Measurements from ENCODE around the gene PDE11A. TPM values are rescaled to one million over a fixed set of nuclear protein-coding genes. Genes with fewer than 3 reads are reported as not detected.

Gene PDE11A
- total RNA-seq, 1 donor from 2014 or later, result not detected

DNA sequence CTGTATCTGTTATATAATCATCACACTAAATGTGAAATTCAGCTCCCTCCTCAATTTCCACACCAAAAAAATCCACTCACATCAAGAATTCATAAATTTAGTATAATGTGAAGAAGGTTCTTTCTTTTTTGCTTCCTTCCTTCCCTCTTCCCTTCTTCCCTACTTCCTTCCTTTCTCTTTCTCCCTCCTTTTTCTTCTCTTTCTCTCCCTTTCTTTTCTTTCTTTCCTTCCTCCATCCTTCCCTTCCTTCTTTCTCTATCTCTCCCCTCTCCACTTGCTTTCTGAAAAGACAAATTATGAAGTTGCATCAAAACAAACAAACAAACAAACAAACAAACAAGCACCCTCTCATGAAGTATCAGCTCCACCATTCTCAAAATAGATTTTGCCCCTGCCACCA lies 290.0 kb downstream of the PDE11A start:
- Mint-ChIP-seq H3K4me3 (no peak overlapping the region), H3K4me1 (peaks cover 4% of the 10 kb centered on the region), H3K27ac (no peak overlapping the region), H3K9me3 (no peaks in the 10 kb centered on the region), H3K27me3 (peaks cover 3% of the 10 kb centered on the region), H3K36me3 (ENCODE audit: low read depth) (no peaks in the 10 kb centered on the region)
- intact Hi-C loops (cut with micrococcal nuclease), result no loop called here
- ATAC-seq (ENCODE audit: low read depth), result no peak
- CTCF ChIA-PET, result no interaction called here
- no peak for DNase-seq
- POLR2A ChIA-PET, result no interaction called here
- TF ChIP-seq, protein P1, sequence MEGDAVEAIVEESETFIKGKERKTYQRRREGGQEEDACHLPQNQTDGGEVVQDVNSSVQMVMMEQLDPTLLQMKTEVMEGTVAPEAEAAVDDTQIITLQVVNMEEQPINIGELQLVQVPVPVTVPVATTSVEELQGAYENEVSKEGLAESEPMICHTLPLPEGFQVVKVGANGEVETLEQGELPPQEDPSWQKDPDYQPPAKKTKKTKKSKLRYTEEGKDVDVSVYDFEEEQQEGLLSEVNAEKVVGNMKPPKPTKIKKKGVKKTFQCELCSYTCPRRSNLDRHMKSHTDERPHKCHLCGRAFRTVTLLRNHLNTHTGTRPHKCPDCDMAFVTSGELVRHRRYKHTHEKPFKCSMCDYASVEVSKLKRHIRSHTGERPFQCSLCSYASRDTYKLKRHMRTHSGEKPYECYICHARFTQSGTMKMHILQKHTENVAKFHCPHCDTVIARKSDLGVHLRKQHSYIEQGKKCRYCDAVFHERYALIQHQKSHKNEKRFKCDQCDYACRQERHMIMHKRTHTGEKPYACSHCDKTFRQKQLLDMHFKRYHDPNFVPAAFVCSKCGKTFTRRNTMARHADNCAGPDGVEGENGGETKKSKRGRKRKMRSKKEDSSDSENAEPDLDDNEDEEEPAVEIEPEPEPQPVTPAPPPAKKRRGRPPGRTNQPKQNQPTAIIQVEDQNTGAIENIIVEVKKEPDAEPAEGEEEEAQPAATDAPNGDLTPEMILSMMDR (IDR thresholded peaks at IDR 0.05), result no peak

DNA sequence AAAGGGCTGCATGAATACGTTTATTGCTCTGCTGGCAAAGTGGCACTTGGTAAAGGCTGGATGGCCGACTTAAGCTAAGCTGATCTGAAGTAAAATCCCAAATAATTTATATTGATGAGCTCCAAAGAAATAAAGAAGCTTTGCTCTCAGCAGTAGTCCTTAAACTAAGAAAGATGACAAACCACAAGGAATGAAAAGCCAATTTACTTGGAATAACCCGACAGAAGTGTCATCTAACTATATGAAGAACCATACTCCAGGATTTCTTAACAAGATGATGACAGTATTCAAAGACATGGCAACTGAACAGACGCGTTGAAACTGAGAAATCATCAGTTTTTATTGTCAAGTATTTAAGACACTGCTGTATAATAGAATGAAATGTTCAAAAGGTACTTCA lies 294.1 kb downstream of the PDE11A start:
- ChIA-PET POLR2A (no interaction called here), CTCF (no interaction called here)
- no peak overlapping the region for H3K4me3 Mint-ChIP-seq
- H3K27ac Mint-ChIP-seq, result no peak overlapping the region
- H3K4me1 Mint-ChIP-seq, result no peaks in the 10 kb centered on the region
- H3K9me3 Mint-ChIP-seq, result no peaks in the 10 kb centered on the region
- H3K27me3 Mint-ChIP-seq, result peaks cover 13% of the 10 kb centered on the region
- TF ChIP-seq, protein P1 (IDR thresholded peaks at IDR 0.05), result no peak
- no peak for DNase-seq
- intact Hi-C loops (cut with micrococcal nuclease), result no loop called here
- H3K36me3 Mint-ChIP-seq (ENCODE audit: low read depth), result no peaks in the 10 kb centered on the region
- ATAC-seq (ENCODE audit: low read depth), result no peak

DNA sequence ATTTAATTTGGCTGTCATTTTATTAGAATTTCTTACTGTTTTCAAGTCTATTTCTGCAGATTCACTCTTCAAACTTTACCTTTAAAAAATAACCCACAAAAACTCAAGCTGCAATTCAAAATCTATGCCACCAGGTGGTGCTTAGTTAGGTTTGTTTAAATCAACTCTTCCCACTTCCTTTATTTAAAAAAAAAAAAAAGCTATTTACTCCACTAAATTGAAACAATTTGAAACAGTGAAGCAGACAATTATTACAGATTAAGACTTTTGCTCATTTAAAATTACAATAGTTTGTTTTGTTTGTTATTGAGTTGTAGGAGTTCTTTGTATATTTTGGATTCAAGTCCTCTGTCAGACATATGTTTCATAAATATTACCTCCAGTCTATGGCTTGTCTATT lies 300.0 kb downstream of the PDE11A start:
- POLR2A ChIA-PET, result no interaction called here
- Mint-ChIP-seq H3K4me1 (no peaks in the 10 kb centered on the region), H3K36me3 (ENCODE audit: low read depth) (no peaks in the 10 kb centered on the region), H3K9me3 (no peaks in the 10 kb centered on the region), H3K4me3 (no peak overlapping the region), H3K27ac (no peak overlapping the region), H3K27me3 (peaks cover 19% of the 10 kb centered on the region)
- TF ChIP-seq, protein P1 (IDR thresholded peaks at IDR 0.05), result peak; percentile 10
- intact Hi-C loops (cut with micrococcal nuclease), result no loop called here
- CTCF ChIA-PET, result interaction anchor here (0.8 to 3.3 kb wide), 3 partner anchors 8 to 437 kb away, joined by 3 to 12 read pairs (median 4); no protein-coding TSS in a partner anchor
- ATAC-seq (ENCODE audit: low read depth) (no peak), DNase-seq (no peak)

DNA sequence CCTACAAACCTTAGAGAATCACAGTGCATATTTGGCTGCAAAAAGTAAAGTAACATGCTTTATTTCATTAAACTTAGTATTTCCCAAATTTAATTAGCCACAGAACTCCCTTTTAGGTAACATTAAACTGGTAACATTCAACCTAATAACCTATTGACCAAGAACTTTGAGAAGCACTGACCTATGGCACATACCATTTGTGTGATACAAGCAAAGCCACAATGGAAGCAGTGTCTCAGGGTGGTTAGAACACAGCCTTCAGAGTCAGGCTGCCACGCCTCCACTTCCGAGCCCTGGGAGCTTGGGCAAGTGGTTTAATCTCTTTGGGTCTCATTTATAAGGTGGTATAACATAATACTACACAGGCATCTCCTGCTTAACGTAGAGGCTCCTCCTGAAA lies 301.4 kb downstream of the PDE11A start:
- intact Hi-C loops (cut with micrococcal nuclease), result no loop called here
- H3K4me3 Mint-ChIP-seq, result no peak overlapping the region
- peaks cover 16% of the 10 kb centered on the region for H3K27me3 Mint-ChIP-seq
- ChIA-PET POLR2A (no interaction called here), CTCF (interaction anchor here (1.6 kb wide), 1 partner anchor 9 kb away, joined by 4 read pairs; no protein-coding TSS in a partner anchor)
- H3K36me3 Mint-ChIP-seq (ENCODE audit: low read depth), result no peaks in the 10 kb centered on the region
- H3K27ac Mint-ChIP-seq, result no peak overlapping the region
- no peaks in the 10 kb centered on the region for H3K4me1 Mint-ChIP-seq
- no peak for ATAC-seq (ENCODE audit: low read depth)
- DNase-seq, result no peak
- TF ChIP-seq, protein P1 (IDR thresholded peaks at IDR 0.05), result no peak
- H3K9me3 Mint-ChIP-seq, result no peaks in the 10 kb centered on the region

DNA sequence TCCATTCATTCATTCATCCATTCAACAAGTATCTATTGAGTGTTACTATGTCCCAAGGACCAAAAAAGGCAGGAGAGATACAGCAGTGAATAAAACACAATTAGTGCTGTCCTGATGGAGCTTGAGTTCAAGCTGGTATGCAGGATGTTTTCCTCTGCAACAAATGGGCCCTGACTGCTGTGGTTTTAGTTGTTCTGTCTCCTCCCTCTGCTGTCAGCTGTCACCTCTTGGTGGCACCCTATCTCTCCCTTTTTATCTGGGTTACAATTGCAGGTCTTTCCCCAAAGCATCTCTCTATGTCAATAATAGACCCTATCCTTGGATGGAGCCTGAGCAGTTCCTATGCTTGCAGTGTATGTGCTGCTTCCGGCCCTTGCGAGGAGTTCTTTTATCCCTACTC lies 304.8 kb downstream of the PDE11A start:
- H3K4me1 Mint-ChIP-seq, result peaks cover 9% of the 10 kb centered on the region
- no peak for DNase-seq
- H3K36me3 Mint-ChIP-seq (ENCODE audit: low read depth), result no peaks in the 10 kb centered on the region
- no peak overlapping the region for H3K27ac Mint-ChIP-seq
- ATAC-seq (ENCODE audit: low read depth), result no peak
- peaks cover 12% of the 10 kb centered on the region for H3K27me3 Mint-ChIP-seq
- H3K9me3 Mint-ChIP-seq, result no peaks in the 10 kb centered on the region
- CTCF ChIA-PET, result no interaction called here
- TF ChIP-seq, protein P1 (IDR thresholded peaks at IDR 0.05), result no peak
- no peak overlapping the region for H3K4me3 Mint-ChIP-seq
- POLR2A ChIA-PET, result no interaction called here
- intact Hi-C loops (cut with micrococcal nuclease), result no loop called here
